GM23338 (cell line): Measurements from ENCODE around the gene PF4V1.

Experiments used
- CTCF ChIP-seq, 2 experiments: fragments of 200-600 bp in 1 of 2; sonication (generic) in 1 of 2; conservative IDR thresholded peaks; 2 replicates each; pipeline versions ENCODE4 v1.5.1 to v1.6.1; 2016 to 2017; ENCODE audit warnings: antibody characterized with exemption in 2 of 2, low read depth in 2 of 2, mild to moderate bottlenecking in 2 of 2, moderate library complexity in 1 of 2
- EZH2 ChIP-seq: fragments of 200-600 bp; sonication (generic); IDR thresholded peaks from one replicate; pipeline ENCODE4 v1.8.0; 2017; ENCODE audit warnings: antibody characterized with exemption, mild to moderate bottlenecking, low read depth; ENCODE audit not compliant: unreplicated experiment

DNA sequence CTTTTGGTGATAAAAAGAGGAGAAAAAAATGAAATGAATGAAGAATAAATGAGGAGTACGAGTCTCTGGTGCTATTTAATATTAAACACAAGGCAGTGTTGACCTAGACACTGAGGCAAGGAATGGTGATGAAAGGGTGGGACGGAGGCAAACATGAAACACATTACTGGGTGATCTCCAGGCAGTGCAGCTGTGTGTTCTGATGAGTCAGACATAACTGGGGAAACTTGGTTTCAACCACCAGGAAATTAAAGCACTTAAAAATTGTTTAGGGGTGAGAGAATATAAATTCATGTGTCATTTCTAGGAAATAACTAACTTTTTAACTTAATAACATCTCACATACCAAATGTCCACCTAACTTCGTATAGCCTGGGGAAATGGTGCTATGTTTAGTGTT lies 36.3 kb upstream of the PF4V1 start:
- no peak for TF ChIP-seq CTCF (conservative IDR thresholded peaks at IDR 0.05; ENCODE audit: low read depth in 2 of 2)
- TF ChIP-seq EZH2, result no peak
